Prostate gland (tissue), 2 donors: Measurements from ENCODE around the gene STIM1.

ENCODE experiments used
- POLR2AphosphoS5 ChIP-seq: sonication (generic); formaldehyde crosslinking; IDR thresholded peaks from one replicate; pipeline ENCODE4 v1.6.1; 2017; ENCODE audit warnings: antibody characterized with exemption
- TF ChIP-seq, protein P1 (sequence below), 4 experiments: fragments of 200-600 bp in 2 of 4; fragments of 450-650 bp in 2 of 4; sonication (generic) in 2 of 4; IDR thresholded peaks; 1 replicate in 3 of 4; 2 replicates in 1 of 4; pipeline ENCODE4 v1.5.1; 2016 to 2019; ENCODE audit warnings: antibody characterized with exemption in 4 of 4, mild to moderate bottlenecking in 2 of 4, moderate library complexity in 2 of 4

DNA sequence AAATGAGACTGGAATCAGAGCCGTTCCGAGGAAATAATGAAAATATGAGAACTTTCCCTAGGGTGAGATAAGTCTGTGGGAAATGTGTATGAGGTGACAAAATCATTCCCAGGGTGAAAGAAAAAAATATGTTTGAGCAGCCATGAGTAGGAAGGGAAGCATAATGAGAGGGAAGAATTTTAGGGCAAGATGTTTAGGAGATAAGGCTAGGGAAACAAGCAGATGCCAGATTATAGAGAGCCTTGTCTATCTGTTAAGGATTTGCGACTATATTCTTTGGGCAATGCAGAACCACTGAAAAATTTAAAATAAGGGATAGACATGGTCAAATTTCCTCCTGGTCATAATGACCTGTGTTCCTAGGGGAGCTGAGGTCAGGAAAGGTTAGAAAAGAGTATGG lies 54.4 kb downstream of the STIM1 start:
- TF ChIP-seq, protein P1, sequence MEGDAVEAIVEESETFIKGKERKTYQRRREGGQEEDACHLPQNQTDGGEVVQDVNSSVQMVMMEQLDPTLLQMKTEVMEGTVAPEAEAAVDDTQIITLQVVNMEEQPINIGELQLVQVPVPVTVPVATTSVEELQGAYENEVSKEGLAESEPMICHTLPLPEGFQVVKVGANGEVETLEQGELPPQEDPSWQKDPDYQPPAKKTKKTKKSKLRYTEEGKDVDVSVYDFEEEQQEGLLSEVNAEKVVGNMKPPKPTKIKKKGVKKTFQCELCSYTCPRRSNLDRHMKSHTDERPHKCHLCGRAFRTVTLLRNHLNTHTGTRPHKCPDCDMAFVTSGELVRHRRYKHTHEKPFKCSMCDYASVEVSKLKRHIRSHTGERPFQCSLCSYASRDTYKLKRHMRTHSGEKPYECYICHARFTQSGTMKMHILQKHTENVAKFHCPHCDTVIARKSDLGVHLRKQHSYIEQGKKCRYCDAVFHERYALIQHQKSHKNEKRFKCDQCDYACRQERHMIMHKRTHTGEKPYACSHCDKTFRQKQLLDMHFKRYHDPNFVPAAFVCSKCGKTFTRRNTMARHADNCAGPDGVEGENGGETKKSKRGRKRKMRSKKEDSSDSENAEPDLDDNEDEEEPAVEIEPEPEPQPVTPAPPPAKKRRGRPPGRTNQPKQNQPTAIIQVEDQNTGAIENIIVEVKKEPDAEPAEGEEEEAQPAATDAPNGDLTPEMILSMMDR (IDR thresholded peaks at IDR 0.05): no peak
- no peak for TF ChIP-seq POLR2AphosphoS5
